Renal cortex interstitium (tissue), 11 donors: ENCODE data around the gene KCTD3. TPM values are rescaled to one million over a fixed set of nuclear protein-coding genes. Genes with fewer than 3 reads are reported as not detected.

ENCODE experiments used
- DNase-seq, 11 donors: peaks; one replicate each; pipeline ENCODE4 v3.0.0-alpha.2; 2013; ENCODE audit warnings: low read depth in 9 of 11, low spot score in 4 of 11; ENCODE audit errors: extremely low read depth in 1 of 11
- polyA plus RNA-seq, 3 donors: library from polyadenylated mRNA; unstranded; fragments of 120-200 nt; gene quantifications; one replicate each; pipeline ENCODE4 v1.2.1, GENCODE V29; 2013; ENCODE audit not compliant: insufficient read length in 3 of 3

The KCTD3 gene
- polyA plus RNA-seq, 3 donors = 56.9 to 79.6 (median 74.2) TPM

GRCh38 chr1:215636258-215636965, 69.3 kb downstream of the KCTD3 start:
- no peak for DNase-seq

DNA sequence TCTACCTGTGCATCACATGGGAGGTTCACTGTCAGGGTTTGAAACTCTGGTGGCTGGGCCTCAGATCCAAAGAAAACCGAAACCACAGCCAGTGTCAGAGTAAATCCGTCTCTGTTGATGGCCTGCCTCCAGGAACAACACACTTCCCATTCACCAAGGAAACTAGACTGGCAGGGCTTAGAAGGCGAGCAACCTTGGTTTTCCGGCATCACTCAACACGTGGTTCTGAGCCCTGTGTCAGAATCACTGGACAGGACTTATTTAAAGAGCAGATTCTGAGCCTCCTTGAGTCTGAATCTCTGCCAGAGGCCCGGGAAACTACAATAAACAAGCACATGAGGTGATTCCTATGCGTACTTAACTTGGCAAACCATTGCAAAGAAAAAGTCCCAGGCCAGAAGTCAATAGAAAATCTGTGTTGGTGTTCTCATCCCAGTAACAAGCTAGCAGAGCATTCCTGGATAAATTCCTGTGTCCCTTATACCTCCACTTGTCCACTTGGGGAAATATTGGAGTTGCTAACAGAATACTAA, 70.0 kb downstream of the KCTD3 start:
- no peak for DNase-seq

GRCh38 chr1:215640429-215641148, 73.5 kb downstream of the KCTD3 start:
- no peak for DNase-seq

GRCh38 chr1:215643592-215644321, 76.7 kb downstream of the KCTD3 start:
- no peak for DNase-seq

DNA sequence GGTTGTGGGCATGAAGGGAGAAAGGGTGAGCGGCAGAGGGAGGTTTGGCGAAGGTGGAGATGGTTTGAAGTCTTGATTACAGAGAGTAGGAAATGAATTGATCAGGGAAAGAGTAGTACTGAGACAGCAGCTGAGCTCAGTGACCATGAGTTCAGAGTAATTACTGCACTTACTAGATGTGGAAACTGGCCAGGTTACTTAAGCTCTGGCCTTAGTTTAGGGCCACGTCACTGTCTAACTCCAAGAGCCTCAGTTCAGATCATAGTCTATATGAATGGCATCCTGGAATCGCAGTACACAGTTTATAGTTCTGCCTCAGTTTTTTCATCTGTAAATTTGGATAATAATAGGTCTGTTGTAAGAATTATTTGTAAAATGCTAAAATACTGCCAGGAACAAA, 78.1 kb downstream of the KCTD3 start:
- no peak for DNase-seq

- no peak for DNase-seq
These were observed 78.8 kb downstream of the KCTD3 start for GRCh38 chr1:215645861-215646260.

- no peak for DNase-seq
These were observed 80.6 kb downstream of the KCTD3 start for GRCh38 chr1:215647738-215648137.

DNA sequence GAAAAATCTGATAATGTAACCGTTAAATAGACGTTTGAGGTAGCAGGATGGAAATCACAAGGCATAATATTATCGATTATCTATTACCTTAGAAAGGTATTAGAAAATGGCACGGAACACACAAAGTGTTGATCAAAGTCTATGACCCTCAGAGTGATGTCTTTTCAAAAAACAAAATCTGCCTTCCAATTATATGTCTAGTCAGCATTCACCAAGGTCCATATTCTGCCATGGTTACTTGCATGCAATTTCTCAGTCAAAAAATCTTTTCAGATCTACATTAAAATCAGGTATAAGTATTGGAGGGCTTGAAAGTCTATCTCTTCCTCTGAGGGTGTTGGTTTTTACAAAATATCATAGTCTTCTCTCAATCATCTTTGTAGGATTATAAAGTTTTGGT, 81.9 kb downstream of the KCTD3 start:
- DNase-seq = no peak

DNA sequence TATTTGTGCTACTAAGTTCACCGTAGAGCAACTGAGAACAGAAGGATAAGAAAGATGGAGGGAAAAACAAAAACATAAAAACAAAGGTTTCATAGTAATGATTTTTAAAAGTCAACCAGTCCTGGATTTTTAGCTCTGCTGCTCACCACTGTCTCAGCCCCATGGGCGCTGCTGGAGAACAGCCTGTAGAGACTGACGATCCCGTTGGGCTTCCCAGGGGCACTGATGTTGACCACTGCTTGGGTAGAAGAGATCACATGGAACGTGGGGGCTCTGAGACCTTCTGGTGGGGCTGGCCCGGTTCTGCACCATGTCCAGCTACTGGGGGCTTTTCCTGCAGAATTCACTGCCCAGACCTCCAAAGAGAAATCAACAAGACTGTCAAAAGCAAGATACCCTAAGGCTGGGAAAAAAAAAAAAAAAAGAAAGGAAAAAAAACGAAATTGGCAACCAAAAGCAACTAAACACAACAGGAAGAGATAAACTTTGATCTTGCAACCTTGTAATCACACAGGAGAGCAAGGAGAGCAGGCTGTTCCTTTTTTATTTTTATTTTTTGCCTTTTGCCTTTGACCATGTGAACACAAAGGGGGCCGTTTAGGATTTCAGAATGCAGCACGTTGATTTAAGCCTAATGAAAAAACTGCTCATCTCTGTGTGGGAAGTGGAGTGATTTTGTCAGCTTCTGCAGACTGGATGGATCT, 83.5 kb downstream of the KCTD3 start:
- no peak for DNase-seq

DNA sequence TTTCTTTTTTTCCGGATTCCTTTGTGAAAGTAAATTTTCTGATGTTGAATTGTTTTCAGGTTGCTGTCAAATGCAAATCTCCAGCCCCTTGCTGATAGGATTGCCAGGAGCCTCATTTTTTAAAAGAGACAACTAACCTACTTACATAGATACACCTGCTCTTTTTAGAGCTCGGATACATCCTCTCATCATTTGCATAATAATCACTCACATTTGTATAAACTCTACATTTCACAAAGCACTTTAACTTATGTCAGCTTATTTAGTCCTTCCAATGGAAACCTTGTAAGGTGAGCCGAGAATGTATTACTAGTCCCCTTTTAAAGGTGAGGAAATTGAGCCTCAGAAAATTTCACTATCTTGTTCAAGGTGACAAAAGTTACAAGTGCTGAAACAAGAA, 84.8 kb downstream of the KCTD3 start:
- no peak for DNase-seq

- no peak for DNase-seq
These were observed 85.3 kb downstream of the KCTD3 start for GRCh38 chr1:215652371-215652770.

- no peak for DNase-seq
These were observed 89.9 kb downstream of the KCTD3 start for GRCh38 chr1:215657047-215657446.

DNA sequence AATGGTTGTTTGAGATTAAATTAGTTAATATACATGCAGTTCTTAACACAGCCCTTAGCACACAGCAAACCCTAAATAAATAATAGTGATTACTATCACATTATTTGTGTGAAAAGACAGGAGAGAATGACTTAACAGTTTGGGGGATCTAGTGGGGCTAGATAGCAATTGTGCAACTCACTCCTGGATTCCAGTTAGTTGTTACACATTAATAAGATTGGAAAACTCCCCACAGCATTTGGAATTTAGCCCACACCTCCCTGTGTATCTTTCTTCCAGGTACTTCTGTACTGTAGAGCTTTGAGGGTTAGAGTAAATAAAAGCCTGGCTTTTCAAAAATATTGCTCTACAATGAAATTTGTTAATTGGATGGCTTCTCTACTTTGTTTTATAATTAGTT, 93.2 kb downstream of the KCTD3 start:
- no peak for DNase-seq

DNA sequence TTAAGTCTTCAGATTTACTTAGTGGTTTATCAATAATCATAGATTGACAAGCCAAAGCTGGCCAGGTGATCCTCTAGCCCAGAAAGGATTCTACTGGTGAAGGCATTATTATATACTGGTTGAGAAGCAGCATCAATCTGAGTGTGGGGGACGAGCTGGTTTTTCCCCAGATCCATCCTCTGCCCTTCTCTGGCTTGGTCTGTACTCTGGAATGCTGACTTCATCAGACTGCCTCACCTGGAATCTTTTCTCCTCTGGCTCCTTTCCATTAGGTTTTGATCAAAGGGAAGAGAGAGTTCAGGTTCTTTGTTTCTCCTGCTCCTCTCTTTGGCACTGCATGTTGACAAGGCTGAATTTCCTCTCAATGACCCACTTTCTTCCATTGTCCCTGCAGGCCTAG, 93.9 kb downstream of the KCTD3 start:
- DNase-seq = no peak

DNA sequence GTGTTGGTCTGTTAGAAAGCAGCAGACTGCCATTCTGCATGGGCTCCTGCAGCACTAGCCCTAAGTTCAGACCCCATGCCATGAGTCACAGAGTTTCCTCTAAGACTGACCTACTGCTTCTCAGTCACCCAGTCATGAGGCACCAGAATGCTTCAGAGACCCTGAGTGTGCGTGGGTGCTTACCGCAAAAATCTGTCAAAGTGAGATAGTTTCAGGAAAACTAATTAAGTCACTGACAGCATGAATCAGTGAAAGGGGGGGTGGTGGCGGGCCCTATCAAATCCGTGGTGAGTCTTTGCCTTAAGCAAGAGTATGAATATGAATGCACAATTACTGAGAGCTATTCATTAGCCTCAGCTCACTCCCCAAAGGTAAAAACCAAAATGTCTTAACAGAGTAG, 98.1 kb downstream of the KCTD3 start:
- DNase-seq = no peak

DNA sequence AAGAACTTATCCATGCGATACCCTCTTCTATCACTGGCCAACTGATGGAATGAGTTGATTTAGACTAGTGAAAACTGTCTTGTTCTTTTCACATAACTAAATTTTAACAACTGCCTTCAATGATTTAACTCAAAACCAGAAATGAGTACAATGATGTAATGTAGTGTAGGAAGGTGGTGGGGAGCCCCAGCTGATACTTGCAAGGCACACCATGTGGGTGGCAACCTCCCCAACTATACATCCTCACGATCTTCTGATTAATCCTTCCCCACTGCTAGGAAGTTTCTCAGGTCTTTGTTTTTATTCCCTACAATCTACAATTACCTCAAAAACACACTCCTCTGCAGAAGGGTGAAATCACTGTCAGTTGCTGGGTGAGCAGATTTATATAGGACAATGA, 100.7 kb downstream of the KCTD3 start:
- peak in 1 of 11 donors; percentile 4 for DNase-seq

DNA sequence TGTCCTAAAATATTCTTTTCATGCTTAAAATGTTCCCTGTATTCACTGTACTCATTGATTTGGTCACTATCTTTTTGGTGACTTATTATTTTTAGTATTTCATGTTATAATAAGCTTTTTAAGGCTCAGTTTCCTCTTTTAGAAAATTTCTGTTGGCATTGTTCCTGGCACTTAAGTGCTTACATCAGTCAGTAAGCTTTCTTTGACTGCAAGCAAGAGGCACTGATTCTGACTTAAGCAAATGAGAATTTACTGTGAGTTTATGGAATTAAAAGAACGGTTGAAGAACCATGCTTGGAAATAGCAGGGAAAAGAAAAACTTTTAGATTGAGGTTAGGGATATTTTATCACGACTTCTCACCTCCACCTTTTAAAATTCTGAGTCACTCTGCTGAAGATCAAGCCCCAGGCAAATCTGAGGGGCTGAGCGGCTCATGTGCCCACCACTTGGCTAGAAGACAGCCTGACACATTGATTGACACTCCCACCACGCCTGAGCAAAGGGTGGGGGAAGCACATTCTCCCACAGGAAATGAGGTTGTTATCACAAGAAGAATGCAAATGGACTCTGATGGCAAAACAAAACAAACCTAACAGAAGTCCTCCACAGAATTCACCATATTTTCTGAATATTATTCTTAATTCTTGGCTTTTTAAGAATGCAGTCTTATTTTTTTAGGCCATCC, 102.8 kb downstream of the KCTD3 start:
- DNase-seq = no peak
